ENCODE data around the gene MAPT.

MAPT gene

GRCh38 chr17:45896803-45897693, 2.7 kb downstream of the MAPT start:
- no peak for DNase-seq (ENCODE audit: low read depth)
- TF ChIP-seq CTCF (conservative IDR thresholded peaks at IDR 0.05; ENCODE audit: low read depth, low read length) = no peak
- H3K4me3 ChIP-seq (ENCODE audit: low read length) = no peak overlapping the region

GRCh38 chr17:45900136-45900535, 5.8 kb downstream of the MAPT start:
- DNase-seq (ENCODE audit: low read depth) = no peak
- no peak overlapping the region for H3K4me3 ChIP-seq (ENCODE audit: low read length)
- TF ChIP-seq CTCF (conservative IDR thresholded peaks at IDR 0.05; ENCODE audit: low read depth, low read length) = no peak

GRCh38 chr17:45900723-45901415, 6.5 kb downstream of the MAPT start:
- H3K4me3 ChIP-seq (ENCODE audit: low read length) = no peak overlapping the region
- no peak for TF ChIP-seq CTCF (conservative IDR thresholded peaks at IDR 0.05; ENCODE audit: low read depth, low read length)

GRCh38 chr17:45902892-45903346, 8.6 kb downstream of the MAPT start:
- TF ChIP-seq CTCF (conservative IDR thresholded peaks at IDR 0.05; ENCODE audit: low read depth, low read length) = no peak
- no peak for DNase-seq (ENCODE audit: low read depth)
- H3K4me3 ChIP-seq (ENCODE audit: low read length) = no peak overlapping the region

More at GRCh38 chr17:45900723-45901415, 6.5 kb downstream of the MAPT start:
- no peak for DNase-seq (ENCODE audit: low read depth)

- H3K4me3 ChIP-seq (ENCODE audit: low read length) = no peak overlapping the region
- no peak for DNase-seq (ENCODE audit: low read depth)
- TF ChIP-seq CTCF (conservative IDR thresholded peaks at IDR 0.05; ENCODE audit: low read depth, low read length) = no peak
These were observed 10.5 kb downstream of the MAPT start for GRCh38 chr17:45904866-45905265.

- no peak for DNase-seq (ENCODE audit: low read depth)
- H3K4me3 ChIP-seq (ENCODE audit: low read length) = no peak overlapping the region
- TF ChIP-seq CTCF (conservative IDR thresholded peaks at IDR 0.05; ENCODE audit: low read depth, low read length) = no peak
These were observed 11.5 kb downstream of the MAPT start for GRCh38 chr17:45905814-45906213.

All from retinal pigment epithelial cell (primary cell).